PC-3 (cell line): ENCODE results near the gene RPL37. TPM values are rescaled to one million over a fixed set of nuclear protein-coding genes. Genes with fewer than 3 reads are reported as not detected.
"Not testable (repeated sequence)": the region's sequence is repeated elsewhere in the genome, so short reads cannot be mapped to it uniquely, and the experiment has no call there.

ENCODE experiments used
- ATAC-seq: fragments of 200-7000 bp; cut with Tn5 transposase; 2 replicates; pipeline ENCODE4 v1.9.1; 2020; ENCODE audit warnings: mild to moderate bottlenecking, moderate library complexity
- BruUV-seq: library from RNA; stranded (reverse); fragments of 400-500 nt; replicated peaks from 2 replicates; lab custom pipeline; 2021; lab: Mats Ljungman, UMichigan
- CTCF ChIA-PET: fragments of 300-600 bp; sonication (Branson Sonifier 250); formaldehyde crosslinking; loops from one replicate; lab custom pipeline; 2022; ENCODE audit warnings: antibody characterized with exemption; lab: Charles Lee
- POLR2A ChIA-PET: fragments of 300-600 bp; sonication (Branson Sonifier 250); formaldehyde crosslinking; loops from one replicate; lab custom pipeline; 2022; ENCODE audit warnings: antibody characterized with exemption; ENCODE audit not compliant: unreplicated experiment; lab: Charles Lee
- DNase-seq: peaks from one replicate; pipeline ENCODE4 v3.0.0-alpha.2; 2015
- H2AFZ ChIP-seq: fragments of 300-600 bp; sonication (generic); 2 replicates; pipeline ENCODE4 v1.6.0; 2016; ENCODE audit warnings: antibody characterized with exemption, low read length
- H3F3A ChIP-seq: fragments of 300-600 bp; sonication (generic); one replicate; pipeline ENCODE4 v1.6.0; 2017; ENCODE audit warnings: antibody characterized with exemption, low read length, control low read depth, mild to moderate bottlenecking; ENCODE audit not compliant: unreplicated experiment
- H3K27ac ChIP-seq: fragments of 300-600 bp; sonication (generic); 2 replicates; pipeline ENCODE4 v1.5.1; 2016; ENCODE audit warnings: mild to moderate bottlenecking, low read length
- H3K27me3 ChIP-seq: fragments of 300-600 bp; sonication (generic); 2 replicates; pipeline ENCODE4 v1.6.1; 2016; ENCODE audit warnings: low read length, mixed read lengths
- H3K36me3 ChIP-seq: fragments of 300-600 bp; sonication (generic); 2 replicates; pipeline ENCODE4 v1.6.1; 2016; ENCODE audit warnings: low read depth, mixed run types, low read length, mixed read lengths
- H3K4me1 ChIP-seq: fragments of 300-600 bp; sonication (generic); 2 replicates; pipeline ENCODE4 v1.5.1; 2016; ENCODE audit warnings: low read length; ENCODE audit not compliant: insufficient read depth
- H3K4me2 ChIP-seq: fragments of 300-600 bp; sonication (generic); 2 replicates; pipeline ENCODE4 v1.6.0; 2016; ENCODE audit warnings: low read length
- H3K4me3 ChIP-seq: fragments of 300-600 bp; sonication (generic); 2 replicates; pipeline ENCODE4 v1.5.1; 2016; ENCODE audit warnings: mild to moderate bottlenecking, low read length, mixed read lengths
- H3K79me2 ChIP-seq: fragments of 300-600 bp; sonication (generic); 2 replicates; pipeline ENCODE4 v1.6.1; 2017; ENCODE audit warnings: low read length, mixed read lengths
- H3K9ac ChIP-seq: fragments of 300-600 bp; sonication (generic); 2 replicates; pipeline ENCODE4 v1.6.0; 2016; ENCODE audit warnings: mild to moderate bottlenecking, low read length
- H3K9me2 ChIP-seq: fragments of 300-600 bp; sonication (generic); replicated peaks from 2 replicates; pipeline ENCODE4 v1.6.1; 2016; ENCODE audit warnings: mixed run types, low read length, mixed read lengths
- H3K9me3 ChIP-seq: fragments of 300-600 bp; sonication (generic); 2 replicates; pipeline ENCODE4 v1.6.1; 2016; ENCODE audit warnings: low read length, mixed read lengths
- H4K20me1 ChIP-seq: fragments of 300-600 bp; sonication (generic); 2 replicates; pipeline ENCODE4 v1.6.1; 2016; ENCODE audit warnings: low read length, mixed read lengths
- CTCF ChIP-seq: fragments of 300-600 bp; sonication (generic); conservative IDR thresholded peaks from 2 replicates; pipeline ENCODE4 v1.5.1; 2017; ENCODE audit warnings: antibody characterized with exemption, low read depth, mild to moderate bottlenecking, low read length
- EZH2 ChIP-seq: fragments of 300-600 bp; sonication (generic); IDR thresholded peaks from one replicate; pipeline ENCODE4 v1.6.1; 2017; ENCODE audit warnings: antibody characterized with exemption, mild to moderate bottlenecking, low read length; ENCODE audit not compliant: unreplicated experiment
- EZH2phosphoT487 ChIP-seq: fragments of 300-600 bp; sonication (generic); IDR thresholded peaks from 2 replicates; pipeline ENCODE4 v1.6.1; 2018; ENCODE audit warnings: mild to moderate bottlenecking, antibody characterized with exemption, low read length, borderline replicate concordance
- intact Hi-C: fragments of 100-400 bp; cut with micrococcal nuclease; formaldehyde crosslinking; loops from 2 replicates; pipeline ENCODE4 v1.9.0; 2023
- total RNA-seq: library from RNA; depleted of rRNA; stranded (reverse); fragments of >200 nt; gene quantifications from 2 replicates; pipeline ENCODE4 v1.2.3, GENCODE V29; 2014

RPL37 gene
- total RNA-seq, 1 experiment from 2014 or later, result 2,823 TPM

GRCh38 chr5:40827188-40827977, 7.6 kb downstream of the RPL37 start:
- ATAC-seq (no peak), DNase-seq (no peak)
- Histone ChIP-seq H3K4me1 (peaks cover 10% of the 10 kb centered on the region), H2AFZ (no peak overlapping the region), H3F3A (peaks cover 35% of the 10 kb centered on the region), H3K9me2 (no peaks in the 10 kb centered on the region), H3K36me3 (peaks cover 58% of the 10 kb centered on the region), H3K4me2 (no peak overlapping the region), H3K27me3 (no peaks in the 10 kb centered on the region), H3K79me2 (peaks cover 19% of the 10 kb centered on the region), H3K9ac (no peak overlapping the region), H4K20me1 (peaks cover 56% of the 10 kb centered on the region), H3K9me3 (no peaks in the 10 kb centered on the region), H3K27ac (no peak overlapping the region), H3K4me3 (no peak overlapping the region)
- TF ChIP-seq EZH2phosphoT487 (no peak), CTCF (no peak), EZH2 (no peak)
- POLR2A ChIA-PET, result no interaction called here
- CTCF ChIA-PET, result no interaction called here
- no TSS peak for BruUV-seq
- intact Hi-C loops, result no loop called here

- TF ChIP-seq EZH2 (no peak), CTCF (no peak), EZH2phosphoT487 (no peak)
- H3F3A ChIP-seq, result peaks cover 29% of the 10 kb centered on the region
- CTCF ChIA-PET, result no interaction called here
- H3K9me3 ChIP-seq, result no peaks in the 10 kb centered on the region
- peaks cover 50% of the 10 kb centered on the region for H3K36me3 ChIP-seq
- ATAC-seq, result no peak
- peaks cover 3% of the 10 kb centered on the region; the same call in 1 of the 2 replicates for H3K4me1 ChIP-seq
- H3K4me3 ChIP-seq, result no peak overlapping the region
- H3K9ac ChIP-seq, result no peak overlapping the region
- H3K4me2 ChIP-seq, result no peak overlapping the region
- BruUV-seq, result no TSS peak
- no peaks in the 10 kb centered on the region for H3K27me3 ChIP-seq
- no peak overlapping the region for H3K27ac ChIP-seq
- H4K20me1 ChIP-seq, result peaks cover 49% of the 10 kb centered on the region
- DNase-seq, result no peak
- no peaks in the 10 kb centered on the region for H3K9me2 ChIP-seq
- POLR2A ChIA-PET, result no interaction called here
- no peak overlapping the region for H2AFZ ChIP-seq
- peaks cover 11% of the 10 kb centered on the region for H3K79me2 ChIP-seq
- intact Hi-C loops, result no loop called here
Measured at GRCh38 chr5:40826489-40827187, 8.4 kb downstream of the RPL37 start.

- H3K9me3 ChIP-seq, H3K4me3 ChIP-seq, H3K79me2 ChIP-seq, H3K27me3 ChIP-seq, POLR2A ChIA-PET, H3K4me1 ChIP-seq, CTCF ChIA-PET, H3K9ac ChIP-seq, H3K4me2 ChIP-seq, H3K27ac ChIP-seq, BruUV-seq, H3K9me2 ChIP-seq, H2AFZ ChIP-seq, ATAC-seq, intact Hi-C loops, DNase-seq: not testable (repeated sequence)
- Histone ChIP-seq H3F3A (peaks cover 21% of the 10 kb centered on the region), H3K36me3 (peaks cover 40% of the 10 kb centered on the region), H4K20me1 (peaks cover 38% of the 10 kb centered on the region)
Measured at GRCh38 chr5:40825461-40826043, 9.5 kb downstream of the RPL37 start.
